K562 (cell line): ENCODE measurements around the gene HSPA1L. TPM values are rescaled to one million over a fixed set of nuclear protein-coding genes. Genes with fewer than 3 reads are reported as not detected.

Experiments
- CAMTA2 ChIP-seq: fragments of 250-450 bp; sonication (Bioruptor Pico); conservative IDR thresholded peaks from 2 replicates; pipeline ENCODE4 v1.5.1; 2022
- CBX3 ChIP-seq, 2 experiments: IDR thresholded peaks; 1 replicate in 1 of 2; 2 replicates in 1 of 2; pipeline ENCODE4 v1.6.1; 2012; ENCODE audit warnings: inconsistent platforms in 2 of 2, low read length in 2 of 2, borderline replicate concordance in 1 of 2, control low read depth in 1 of 2
- E2F1 ChIP-seq: sonication (generic); formaldehyde crosslinking; IDR thresholded peaks from 2 replicates; pipeline ENCODE4 v1.8.1; 2023; ENCODE audit warnings: mild to moderate bottlenecking, missing genetic modification reagents, moderate library complexity
- EHMT2 ChIP-seq: fragments of 450-650 bp; IDR thresholded peaks from 2 replicates; pipeline ENCODE4 v1.6.1; 2018; ENCODE audit warnings: antibody characterized with exemption
- ETS1 ChIP-seq: conservative IDR thresholded peaks from 2 replicates; pipeline ENCODE4 v1.6.1; 2011; ENCODE audit warnings: low read depth, mild to moderate bottlenecking, low read length; ENCODE audit not compliant: control insufficient read depth
- EWSR1 ChIP-seq: fragments of 450-650 bp; IDR thresholded peaks from 2 replicates; pipeline ENCODE4 v1.6.1; 2018; ENCODE audit warnings: borderline replicate concordance, mild to moderate bottlenecking, low read depth, moderate library complexity; ENCODE audit not compliant: partially characterized antibody
- GABPB2 ChIP-seq: fragments of 250-450 bp; sonication (Bioruptor Pico); conservative IDR thresholded peaks from 2 replicates; pipeline ENCODE4 v1.5.1; 2021; ENCODE audit warnings: mild to moderate bottlenecking
- HDAC6 ChIP-seq: IDR thresholded peaks from 2 replicates; pipeline ENCODE4 v1.6.1; 2012; ENCODE audit warnings: low read depth, mild to moderate bottlenecking, control low read depth, inconsistent platforms, low read length, moderate library complexity
- HES1 ChIP-seq: fragments of 450-650 bp; IDR thresholded peaks from 2 replicates; pipeline ENCODE4 v1.6.1; 2016; ENCODE audit warnings: low read depth, mild to moderate bottlenecking, moderate library complexity
- NKRF ChIP-seq: fragments of 450-650 bp; IDR thresholded peaks from 2 replicates; pipeline ENCODE4 v1.6.1; 2016; ENCODE audit warnings: borderline replicate concordance
- PHF21A ChIP-seq: fragments of 450-650 bp; IDR thresholded peaks from 2 replicates; pipeline ENCODE4 v1.6.1; 2017; ENCODE audit warnings: low read depth, borderline replicate concordance
- PHTF2 ChIP-seq: fragments of 250-450 bp; sonication (Bioruptor Pico); IDR thresholded peaks from 2 replicates; pipeline ENCODE4 v1.5.0; 2021; ENCODE audit warnings: mild to moderate bottlenecking
- PML ChIP-seq: IDR thresholded peaks from 2 replicates; pipeline ENCODE4 v1.6.1; 2012; ENCODE audit warnings: low read length, inconsistent platforms
- PTRF ChIP-seq: fragments of 450-650 bp; IDR thresholded peaks from 2 replicates; pipeline ENCODE4 v1.6.1; 2016; ENCODE audit warnings: mild to moderate bottlenecking, missing genetic modification characterization, missing compliant biosample characterization
- SRSF7 ChIP-seq: fragments of 200-400 bp; formaldehyde crosslinking; optimal IDR thresholded peaks from 2 replicates; pipeline ENCODE3; 2017; ENCODE audit warnings: mild to moderate bottlenecking, low read depth, low read length
- TCF15 ChIP-seq: fragments of 250-450 bp; sonication (Bioruptor Pico); IDR thresholded peaks from 2 replicates; pipeline ENCODE4 v1.8.0; 2022; ENCODE audit warnings: moderate library complexity, mild to moderate bottlenecking, inconsistent platforms
- YY1 ChIP-seq, 3 experiments: IDR thresholded peaks; 2 replicates each; pipeline ENCODE4 v1.6.1; 2011; ENCODE audit warnings: low read length in 2 of 3, mild to moderate bottlenecking in 2 of 3, moderate library complexity in 2 of 3, borderline replicate concordance in 1 of 3, control low read depth in 1 of 3, low read depth in 1 of 3; ENCODE audit not compliant: insufficient read depth in 3 of 3, insufficient replicate concordance in 2 of 3, control insufficient read depth in 1 of 3, insufficient read length in 1 of 3; ENCODE audit errors: extremely low read depth in 1 of 3
- ZBTB26 ChIP-seq: fragments of 450-650 bp; formaldehyde crosslinking; IDR thresholded peaks from 2 replicates; pipeline ENCODE4 v1.4.0; 2022; ENCODE audit warnings: missing genetic modification characterization
- ZKSCAN8 ChIP-seq: fragments of 200-800 bp; sonication (Bioruptor generic); IDR thresholded peaks from 2 replicates; pipeline ENCODE4 v1.6.1; 2016; ENCODE audit warnings: missing genetic modification characterization, missing compliant biosample characterization
- polyA plus RNA-seq, 8 experiments: library from polyadenylated mRNA; depleted of rRNA in 4 of 8; stranded (reverse) in 5 of 8; unstranded in 3 of 8; fragments of >200 nt; fragmentation: Nextera tagmentation in 2 of 8; fragmentation: Illumina TruSeq in 1 of 8; extraction: Ambion mirVana in 2 of 8; extraction: Trizol in 1 of 8; gene quantifications; 2 replicates each; pipeline versions ENCODE4 v1.2.1 to v1.2.3, GENCODE V29; 2011 to 2014; ENCODE audit warnings: inconsistent platforms in 1 of 8, missing spikeins in 1 of 8
- total RNA-seq, 7 experiments: library from RNA; depleted of rRNA in 6 of 7; stranded (reverse); fragments of >200 nt in 6 of 7; fragmentation: Illumina TruSeq in 2 of 7; extraction: Trizol in 2 of 7; gene quantifications; 2 replicates each; pipeline versions ENCODE4 v1.2.1 to v1.2.3, GENCODE V29; 2011 to 2021; ENCODE audit warnings: low replicate concordance in 1 of 7

The HSPA1L gene
- total and polyA plus RNA-seq, 9 of the 15 experiments (the other 6 are each of a cell fraction or from before 2014, with no cell fraction given): 0.14 to 2.1 (median 1.3) TPM

GRCh38 chr6:31831350-31832215 lies 16.5 kb upstream of the HSPA1L start (continued):
- TF ChIP-seq ZBTB26 (CRISPR knock-in tag) (peak; percentile 52; the same call in 1 of the 2 replicates), CBX3 (IDR thresholded peaks at IDR 0.05; ENCODE audit: borderline replicate concordance in 1 of 2, low read length in 2 of 2) (peak in 1 of 2 experiments; percentile 18; a peak in 1 of 3 replicates), YY1 (IDR thresholded peaks at IDR 0.05; ENCODE audit: borderline replicate concordance in 1 of 3, control insufficient read depth in 1 of 3, extremely low read depth in 1 of 3, insufficient read depth in 3 of 3, insufficient read length in 1 of 3, insufficient replicate concordance in 2 of 3, low read depth in 1 of 3, low read length in 2 of 3) (peak in 1 of 3 experiments; percentile 4), PTRF (no peak), PHTF2 (CRISPR knock-in tag) (0 out of 2 replicates have a peak, but pooled peaks have one; percentile 61), E2F1 (CRISPR knock-in tag) (no peak), NKRF (peak; percentile 37; the same call in 1 of the 2 replicates), EWSR1 (no peak), TCF15 (CRISPR knock-in tag) (peak; percentile 63; the same call in 1 of the 2 replicates), SRSF7 (no peak), ETS1 (0 out of 2 replicates have a peak, but pooled peaks have one; percentile 19), CAMTA2 (CRISPR knock-in tag) (peak; percentile 91; the same call in 1 of the 2 replicates), PHF21A (no peak), ZKSCAN8 (CRISPR knock-in tag) (no peak), HDAC6 (no peak), PML (peak; percentile 9; the same call in 1 of the 2 replicates), GABPB2 (CRISPR knock-in tag) (0 out of 2 replicates have a peak, but pooled peaks have one; percentile 23), EHMT2 (0 out of 2 replicates have a peak, but pooled peaks have one; percentile 48), HES1 (no peak)
